Neural crest cell (in vitro differentiated cells): ENCODE data around the gene CPPED1. TPM values are rescaled to one million over a fixed set of nuclear protein-coding genes. Genes with fewer than 3 reads are reported as not detected.

Experiments
- DNase-seq: peaks from one replicate; pipeline ENCODE4 v3.0.0; 2021; ENCODE audit warnings: low read depth, mixed read lengths, low spot score
- H3K27ac Mint-ChIP-seq: one replicate; pipeline ENCODE4 v1.8.0; 2021; ENCODE audit warnings: mild to moderate bottlenecking, mixed read lengths; ENCODE audit not compliant: unreplicated experiment
- H3K27me3 Mint-ChIP-seq: 2 replicates; pipeline ENCODE4 v1.8.0; 2021; ENCODE audit warnings: low read depth, mild to moderate bottlenecking, mixed read lengths
- H3K36me3 Mint-ChIP-seq: 2 replicates; pipeline ENCODE4 v1.8.0; 2021; ENCODE audit warnings: low read depth, mild to moderate bottlenecking, mixed read lengths
- H3K4me1 Mint-ChIP-seq: 2 replicates; pipeline ENCODE4 v1.8.0; 2021; ENCODE audit warnings: mixed read lengths
- H3K4me3 Mint-ChIP-seq: one replicate; pipeline ENCODE4 v1.8.0; 2021; ENCODE audit warnings: mild to moderate bottlenecking, mixed read lengths
- H3K9me3 Mint-ChIP-seq: 2 replicates; pipeline ENCODE4 v1.8.0; 2021; ENCODE audit warnings: mixed read lengths
- microRNA-seq: library from miRNA; unstranded; fragments of <30 nt; microRNA quantifications from one replicate; pipeline ENCODE4, GENCODE V29; 2020
- total RNA-seq: library from RNA; stranded (reverse); gene quantifications from 2 replicates; pipeline ENCODE4 v1.2.1, GENCODE V29; 2021
- TF ChIP-seq, protein P1 (sequence below): fragments of 200-600 bp; sonication (generic); conservative IDR thresholded peaks from 2 replicates; pipeline ENCODE4 v1.5.0; 2021; ENCODE audit warnings: antibody characterized with exemption, mild to moderate bottlenecking

CPPED1 gene
- total RNA-seq, 1 donor from 2014 or later: 6.9 TPM

GRCh38 chr16:12609937-12610699 lies 193.6 kb downstream of the CPPED1 start:
- H3K27ac Mint-ChIP-seq: no peak overlapping the region

More at GRCh38 chr16:12609937-12610699, 193.6 kb downstream of the CPPED1 start:
- TF ChIP-seq, protein P1, sequence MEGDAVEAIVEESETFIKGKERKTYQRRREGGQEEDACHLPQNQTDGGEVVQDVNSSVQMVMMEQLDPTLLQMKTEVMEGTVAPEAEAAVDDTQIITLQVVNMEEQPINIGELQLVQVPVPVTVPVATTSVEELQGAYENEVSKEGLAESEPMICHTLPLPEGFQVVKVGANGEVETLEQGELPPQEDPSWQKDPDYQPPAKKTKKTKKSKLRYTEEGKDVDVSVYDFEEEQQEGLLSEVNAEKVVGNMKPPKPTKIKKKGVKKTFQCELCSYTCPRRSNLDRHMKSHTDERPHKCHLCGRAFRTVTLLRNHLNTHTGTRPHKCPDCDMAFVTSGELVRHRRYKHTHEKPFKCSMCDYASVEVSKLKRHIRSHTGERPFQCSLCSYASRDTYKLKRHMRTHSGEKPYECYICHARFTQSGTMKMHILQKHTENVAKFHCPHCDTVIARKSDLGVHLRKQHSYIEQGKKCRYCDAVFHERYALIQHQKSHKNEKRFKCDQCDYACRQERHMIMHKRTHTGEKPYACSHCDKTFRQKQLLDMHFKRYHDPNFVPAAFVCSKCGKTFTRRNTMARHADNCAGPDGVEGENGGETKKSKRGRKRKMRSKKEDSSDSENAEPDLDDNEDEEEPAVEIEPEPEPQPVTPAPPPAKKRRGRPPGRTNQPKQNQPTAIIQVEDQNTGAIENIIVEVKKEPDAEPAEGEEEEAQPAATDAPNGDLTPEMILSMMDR: no peak
- DNase-seq: no peak
- H3K4me1 Mint-ChIP-seq: peaks cover 8% of the 10 kb centered on the region
- H3K4me3 Mint-ChIP-seq: no peak overlapping the region
- peaks cover 41% of the 10 kb centered on the region for H3K27me3 Mint-ChIP-seq
- no peaks in the 10 kb centered on the region for H3K36me3 Mint-ChIP-seq
- H3K9me3 Mint-ChIP-seq: peaks cover 11% of the 10 kb centered on the region

Small RNA genes lying within 50 kb of the gene (microRNA-seq; reads per million reads assigned to microRNA genes)
- not detected for gene MIR4718

Other genes starting within 250 kb of the CPPED1 start
- 0.75 and 1.3 TPM in 2 replicates for gene SHISA9, start 97.7 kb upstream of the CPPED1 start, total RNA-seq